K562 (cell line): ENCODE results near the gene SLC25A31. TPM values are rescaled to one million over a fixed set of nuclear protein-coding genes. Genes with fewer than 3 reads are reported as not detected.
A peak's percentile ranks its signal among the peaks of the same experiment; 100 is the strongest.

Experiments
- CBFB ChIP-seq: sonication (generic); formaldehyde crosslinking; IDR thresholded peaks from 2 replicates; pipeline ENCODE4 v1.4.0; 2020; ENCODE audit warnings: mild to moderate bottlenecking, missing genetic modification reagents
- GATAD2A ChIP-seq: fragments of 450-650 bp; IDR thresholded peaks from 2 replicates; pipeline ENCODE4 v1.6.1; 2017
- polyA plus RNA-seq, 8 experiments: library from polyadenylated mRNA; depleted of rRNA in 4 of 8; stranded (reverse) in 5 of 8; unstranded in 3 of 8; fragments of >200 nt; fragmentation: Nextera tagmentation in 2 of 8; fragmentation: Illumina TruSeq in 1 of 8; extraction: Ambion mirVana in 2 of 8; extraction: Trizol in 1 of 8; gene quantifications; 2 replicates each; pipeline versions ENCODE4 v1.2.1 to v1.2.3, GENCODE V29; 2011 to 2014; ENCODE audit warnings: inconsistent platforms in 1 of 8, missing spikeins in 1 of 8
- total RNA-seq, 7 experiments: library from RNA; depleted of rRNA in 6 of 7; stranded (reverse); fragments of >200 nt in 6 of 7; fragmentation: Illumina TruSeq in 2 of 7; extraction: Trizol in 2 of 7; gene quantifications; 2 replicates each; pipeline versions ENCODE4 v1.2.1 to v1.2.3, GENCODE V29; 2011 to 2021; ENCODE audit warnings: low replicate concordance in 1 of 7
- TF ChIP-seq, protein P1 (sequence below): fragments of 450-650 bp; IDR thresholded peaks from 2 replicates; pipeline ENCODE4 v1.6.1; 2016; ENCODE audit warnings: mild to moderate bottlenecking, moderate library complexity

SLC25A31 gene
- total and polyA plus RNA-seq, 9 of the 15 experiments (the other 6 are each of a cell fraction or from before 2014, with no cell fraction given): 0.07 TPM; not detected in 8

DNA sequence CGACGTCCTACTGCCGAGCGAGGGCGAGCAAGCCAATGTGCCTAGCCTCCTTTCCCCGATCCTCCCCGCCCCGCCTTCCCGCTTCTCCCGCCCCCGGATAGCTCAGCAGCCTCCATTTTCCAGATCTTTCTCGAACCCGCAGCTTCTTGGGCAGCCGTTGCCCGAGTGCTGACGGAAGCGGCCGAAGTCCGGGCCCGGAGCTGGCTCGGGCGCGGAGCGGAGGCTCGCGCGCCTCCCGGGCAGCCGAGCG lies 51.8 kb downstream of the SLC25A31 start (continued):
- TF ChIP-seq, protein P1, sequence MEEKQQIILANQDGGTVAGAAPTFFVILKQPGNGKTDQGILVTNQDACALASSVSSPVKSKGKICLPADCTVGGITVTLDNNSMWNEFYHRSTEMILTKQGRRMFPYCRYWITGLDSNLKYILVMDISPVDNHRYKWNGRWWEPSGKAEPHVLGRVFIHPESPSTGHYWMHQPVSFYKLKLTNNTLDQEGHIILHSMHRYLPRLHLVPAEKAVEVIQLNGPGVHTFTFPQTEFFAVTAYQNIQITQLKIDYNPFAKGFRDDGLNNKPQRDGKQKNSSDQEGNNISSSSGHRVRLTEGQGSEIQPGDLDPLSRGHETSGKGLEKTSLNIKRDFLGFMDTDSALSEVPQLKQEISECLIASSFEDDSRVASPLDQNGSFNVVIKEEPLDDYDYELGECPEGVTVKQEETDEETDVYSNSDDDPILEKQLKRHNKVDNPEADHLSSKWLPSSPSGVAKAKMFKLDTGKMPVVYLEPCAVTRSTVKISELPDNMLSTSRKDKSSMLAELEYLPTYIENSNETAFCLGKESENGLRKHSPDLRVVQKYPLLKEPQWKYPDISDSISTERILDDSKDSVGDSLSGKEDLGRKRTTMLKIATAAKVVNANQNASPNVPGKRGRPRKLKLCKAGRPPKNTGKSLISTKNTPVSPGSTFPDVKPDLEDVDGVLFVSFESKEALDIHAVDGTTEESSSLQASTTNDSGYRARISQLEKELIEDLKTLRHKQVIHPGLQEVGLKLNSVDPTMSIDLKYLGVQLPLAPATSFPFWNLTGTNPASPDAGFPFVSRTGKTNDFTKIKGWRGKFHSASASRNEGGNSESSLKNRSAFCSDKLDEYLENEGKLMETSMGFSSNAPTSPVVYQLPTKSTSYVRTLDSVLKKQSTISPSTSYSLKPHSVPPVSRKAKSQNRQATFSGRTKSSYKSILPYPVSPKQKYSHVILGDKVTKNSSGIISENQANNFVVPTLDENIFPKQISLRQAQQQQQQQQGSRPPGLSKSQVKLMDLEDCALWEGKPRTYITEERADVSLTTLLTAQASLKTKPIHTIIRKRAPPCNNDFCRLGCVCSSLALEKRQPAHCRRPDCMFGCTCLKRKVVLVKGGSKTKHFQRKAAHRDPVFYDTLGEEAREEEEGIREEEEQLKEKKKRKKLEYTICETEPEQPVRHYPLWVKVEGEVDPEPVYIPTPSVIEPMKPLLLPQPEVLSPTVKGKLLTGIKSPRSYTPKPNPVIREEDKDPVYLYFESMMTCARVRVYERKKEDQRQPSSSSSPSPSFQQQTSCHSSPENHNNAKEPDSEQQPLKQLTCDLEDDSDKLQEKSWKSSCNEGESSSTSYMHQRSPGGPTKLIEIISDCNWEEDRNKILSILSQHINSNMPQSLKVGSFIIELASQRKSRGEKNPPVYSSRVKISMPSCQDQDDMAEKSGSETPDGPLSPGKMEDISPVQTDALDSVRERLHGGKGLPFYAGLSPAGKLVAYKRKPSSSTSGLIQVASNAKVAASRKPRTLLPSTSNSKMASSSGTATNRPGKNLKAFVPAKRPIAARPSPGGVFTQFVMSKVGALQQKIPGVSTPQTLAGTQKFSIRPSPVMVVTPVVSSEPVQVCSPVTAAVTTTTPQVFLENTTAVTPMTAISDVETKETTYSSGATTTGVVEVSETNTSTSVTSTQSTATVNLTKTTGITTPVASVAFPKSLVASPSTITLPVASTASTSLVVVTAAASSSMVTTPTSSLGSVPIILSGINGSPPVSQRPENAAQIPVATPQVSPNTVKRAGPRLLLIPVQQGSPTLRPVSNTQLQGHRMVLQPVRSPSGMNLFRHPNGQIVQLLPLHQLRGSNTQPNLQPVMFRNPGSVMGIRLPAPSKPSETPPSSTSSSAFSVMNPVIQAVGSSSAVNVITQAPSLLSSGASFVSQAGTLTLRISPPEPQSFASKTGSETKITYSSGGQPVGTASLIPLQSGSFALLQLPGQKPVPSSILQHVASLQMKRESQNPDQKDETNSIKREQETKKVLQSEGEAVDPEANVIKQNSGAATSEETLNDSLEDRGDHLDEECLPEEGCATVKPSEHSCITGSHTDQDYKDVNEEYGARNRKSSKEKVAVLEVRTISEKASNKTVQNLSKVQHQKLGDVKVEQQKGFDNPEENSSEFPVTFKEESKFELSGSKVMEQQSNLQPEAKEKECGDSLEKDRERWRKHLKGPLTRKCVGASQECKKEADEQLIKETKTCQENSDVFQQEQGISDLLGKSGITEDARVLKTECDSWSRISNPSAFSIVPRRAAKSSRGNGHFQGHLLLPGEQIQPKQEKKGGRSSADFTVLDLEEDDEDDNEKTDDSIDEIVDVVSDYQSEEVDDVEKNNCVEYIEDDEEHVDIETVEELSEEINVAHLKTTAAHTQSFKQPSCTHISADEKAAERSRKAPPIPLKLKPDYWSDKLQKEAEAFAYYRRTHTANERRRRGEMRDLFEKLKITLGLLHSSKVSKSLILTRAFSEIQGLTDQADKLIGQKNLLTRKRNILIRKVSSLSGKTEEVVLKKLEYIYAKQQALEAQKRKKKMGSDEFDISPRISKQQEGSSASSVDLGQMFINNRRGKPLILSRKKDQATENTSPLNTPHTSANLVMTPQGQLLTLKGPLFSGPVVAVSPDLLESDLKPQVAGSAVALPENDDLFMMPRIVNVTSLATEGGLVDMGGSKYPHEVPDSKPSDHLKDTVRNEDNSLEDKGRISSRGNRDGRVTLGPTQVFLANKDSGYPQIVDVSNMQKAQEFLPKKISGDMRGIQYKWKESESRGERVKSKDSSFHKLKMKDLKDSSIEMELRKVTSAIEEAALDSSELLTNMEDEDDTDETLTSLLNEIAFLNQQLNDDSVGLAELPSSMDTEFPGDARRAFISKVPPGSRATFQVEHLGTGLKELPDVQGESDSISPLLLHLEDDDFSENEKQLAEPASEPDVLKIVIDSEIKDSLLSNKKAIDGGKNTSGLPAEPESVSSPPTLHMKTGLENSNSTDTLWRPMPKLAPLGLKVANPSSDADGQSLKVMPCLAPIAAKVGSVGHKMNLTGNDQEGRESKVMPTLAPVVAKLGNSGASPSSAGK: 0 out of 2 replicates have a peak, but pooled peaks have one; percentile 65
- TF ChIP-seq GATAD2A (peak; percentile 93; the same call in 1 of the 2 replicates), CBFB (no peak)
